Caco-2 (cell line): ENCODE data around the gene MT1A. TPM values are rescaled to one million over a fixed set of nuclear protein-coding genes. Genes with fewer than 3 reads are reported as not detected.

Experiments
- BruUV-seq: library from RNA; stranded (reverse); fragments of 400-500 nt; replicated peaks from 2 replicates; lab custom pipeline; 2021; lab: Mats Ljungman, UMichigan
- CTCF ChIA-PET: fragments of 300-600 bp; sonication (Branson Sonifier 250); formaldehyde crosslinking; loops from one replicate; lab custom pipeline; 2022; ENCODE audit warnings: antibody characterized with exemption; lab: Charles Lee
- POLR2A ChIA-PET: fragments of 300-600 bp; sonication (Branson Sonifier 250); formaldehyde crosslinking; loops from one replicate; lab custom pipeline; 2022; ENCODE audit warnings: antibody characterized with exemption; lab: Charles Lee
- DNase-seq, 2 experiments: peaks; one replicate each; pipeline versions ENCODE4 v3.0.0 to v3.0.0-alpha.2; 2020 to 2022
- H3K27me3 ChIP-seq: replicated peaks from 2 replicates; pipeline ENCODE4 v1.6.0; 2011; ENCODE audit warnings: low read length; ENCODE audit not compliant: control insufficient read depth, insufficient read depth
- H3K36me3 ChIP-seq: 2 replicates; pipeline ENCODE4 v1.5.1; 2011; ENCODE audit warnings: low read length; ENCODE audit not compliant: control insufficient read depth, insufficient read depth
- H3K4me1 ChIP-seq: fragments of 250-450 bp; sonication (Bioruptor Pico); 2 replicates; pipeline ENCODE4 v1.5.1; 2020; ENCODE audit warnings: mild to moderate bottlenecking
- H3K4me3 ChIP-seq: 2 replicates; pipeline ENCODE4 v1.5.1; 2011; ENCODE audit warnings: low read depth, mild to moderate bottlenecking, control low read depth, low read length
- H3K9me3 ChIP-seq: fragments of 250-450 bp; sonication (Bioruptor Pico); 2 replicates; pipeline ENCODE4 v1.5.1; 2020; ENCODE audit warnings: mild to moderate bottlenecking, moderate library complexity
- H3K27ac Mint-ChIP-seq: one replicate; pipeline ENCODE4 v1.8.0; 2022; ENCODE audit warnings: mixed read lengths; ENCODE audit not compliant: unreplicated experiment
- H3K27me3 Mint-ChIP-seq: one replicate; pipeline ENCODE4 v1.8.0; 2022; ENCODE audit warnings: mixed read lengths; ENCODE audit not compliant: insufficient read depth, unreplicated experiment
- H3K36me3 Mint-ChIP-seq: one replicate; pipeline ENCODE4 v1.8.0; 2022; ENCODE audit warnings: mild to moderate bottlenecking, mixed read lengths; ENCODE audit not compliant: insufficient read depth, unreplicated experiment
- H3K4me1 Mint-ChIP-seq: one replicate; pipeline ENCODE4 v1.8.0; 2022; ENCODE audit warnings: low read depth, mixed read lengths; ENCODE audit not compliant: unreplicated experiment
- H3K4me3 Mint-ChIP-seq: one replicate; pipeline ENCODE4 v1.8.0; 2022; ENCODE audit warnings: mild to moderate bottlenecking, moderate library complexity, mixed read lengths; ENCODE audit not compliant: unreplicated experiment
- H3K9me3 Mint-ChIP-seq: one replicate; pipeline ENCODE4 v1.8.0; 2022; ENCODE audit warnings: mixed read lengths; ENCODE audit not compliant: unreplicated experiment
- CTCF ChIP-seq, 2 experiments: fragments of 200-600 bp in 1 of 2; IDR thresholded peaks; 1 replicate in 1 of 2; 2 replicates in 1 of 2; pipeline versions ENCODE4 v1.5.1 to v1.8.0; 2011 to 2022; ENCODE audit warnings: antibody characterized with exemption in 1 of 2, control low read depth in 1 of 2, inconsistent platforms in 1 of 2, low read depth in 1 of 2, low read length in 1 of 2, mild to moderate bottlenecking in 1 of 2, moderate library complexity in 1 of 2; ENCODE audit not compliant: insufficient read depth in 1 of 2, severe bottlenecking in 1 of 2, unreplicated experiment in 1 of 2
- intact Hi-C: fragments of 100-400 bp; cut with micrococcal nuclease; formaldehyde crosslinking; loops from one replicate; pipeline ENCODE4 v1.10.0; 2022; ENCODE audit not compliant: unreplicated experiment
- total RNA-seq: library from RNA; stranded (reverse); gene quantifications from 2 replicates; pipeline ENCODE4 v1.2.3, GENCODE V29; 2022

Gene MT1A
- total RNA-seq, 1 experiment from 2014 or later, result 2.5 TPM

DNA sequence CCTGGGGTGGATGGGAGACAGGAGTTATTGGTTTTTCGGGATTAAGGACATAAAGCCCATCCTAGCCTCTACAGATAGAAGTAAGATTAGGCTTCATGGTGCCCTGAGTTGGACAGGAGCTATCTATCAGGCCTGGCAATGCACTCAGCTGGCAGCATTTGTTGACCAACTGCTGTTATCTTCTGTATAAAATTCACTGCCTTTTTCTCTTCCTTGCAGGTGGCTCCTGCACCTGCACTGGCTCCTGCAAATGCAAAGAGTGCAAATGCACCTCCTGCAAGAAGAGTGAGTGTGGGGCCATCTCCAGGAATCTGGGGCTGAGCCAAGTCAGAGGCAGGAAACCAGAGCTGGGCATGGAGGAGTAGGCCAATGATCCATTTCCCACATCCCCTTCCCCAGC, 579 bp downstream of the MT1A start:
- H3K27me3 Mint-ChIP-seq, result peaks cover 15% of the 10 kb centered on the region
- DNase-seq, result no peak
- H3K36me3 ChIP-seq, result no peaks in the 10 kb centered on the region
- H3K4me3 Mint-ChIP-seq, result peak overlapping the region; percentile 77
- peaks cover 7% of the 10 kb centered on the region for H3K27me3 ChIP-seq
- ChIA-PET CTCF (interaction anchor here (0.6 to 1.8 kb wide), 3 partner anchors 38 to 63 kb away, joined by 4 to 6 read pairs (median 4); no protein-coding TSS in a partner anchor), POLR2A (no interaction called here)
- BruUV-seq, result no TSS peak
- no peak overlapping the region for H3K4me3 ChIP-seq
- H3K4me1 ChIP-seq, result no peaks in the 10 kb centered on the region
- H3K36me3 Mint-ChIP-seq, result no peaks in the 10 kb centered on the region
- intact Hi-C loops, result no loop called here
- no peak overlapping the region for H3K27ac Mint-ChIP-seq
- no peaks in the 10 kb centered on the region for H3K9me3 ChIP-seq
- TF ChIP-seq CTCF (IDR thresholded peaks at IDR 0.05; ENCODE audit: insufficient read depth in 1 of 2, low read depth in 1 of 2, low read length in 1 of 2, severe bottlenecking in 1 of 2, unreplicated experiment in 1 of 2), result no peak
- H3K4me1 Mint-ChIP-seq, result peaks cover 5% of the 10 kb centered on the region
- no peaks in the 10 kb centered on the region for H3K9me3 Mint-ChIP-seq

GRCh38 chr16:56640076-56640475, 1.6 kb downstream of the MT1A start:
- intact Hi-C loops, result no loop called here
- H3K27me3 Mint-ChIP-seq, result peaks cover 13% of the 10 kb centered on the region
- no peak for DNase-seq
- Histone ChIP-seq H3K9me3 (no peaks in the 10 kb centered on the region), H3K36me3 (no peaks in the 10 kb centered on the region), H3K4me3 (no peak overlapping the region), H3K27me3 (peaks cover 7% of the 10 kb centered on the region), H3K4me1 (no peaks in the 10 kb centered on the region)
- no peaks in the 10 kb centered on the region for H3K9me3 Mint-ChIP-seq
- no peak overlapping the region for H3K4me3 Mint-ChIP-seq
- POLR2A ChIA-PET, result interaction anchor here (0.7 kb wide), 1 partner anchor 17 kb away, joined by 3 read pairs; no protein-coding TSS in a partner anchor
- CTCF ChIA-PET, result no interaction called here
- no peaks in the 10 kb centered on the region for H3K36me3 Mint-ChIP-seq
- TF ChIP-seq CTCF (IDR thresholded peaks at IDR 0.05; ENCODE audit: insufficient read depth in 1 of 2, low read depth in 1 of 2, low read length in 1 of 2, severe bottlenecking in 1 of 2, unreplicated experiment in 1 of 2), result no peak
- no TSS peak for BruUV-seq
- H3K27ac Mint-ChIP-seq, result no peak overlapping the region
- H3K4me1 Mint-ChIP-seq, result peaks cover 8% of the 10 kb centered on the region

- no TSS peak for BruUV-seq
Observed at GRCh38 chr16:56641166-56641565, 2.7 kb downstream of the MT1A start.

More at GRCh38 chr16:56641166-56641565, 2.7 kb downstream of the MT1A start:
- no peaks in the 10 kb centered on the region for H3K9me3 ChIP-seq
- no peak overlapping the region for H3K4me3 Mint-ChIP-seq
- peaks cover 14% of the 10 kb centered on the region for H3K27me3 Mint-ChIP-seq
- ChIA-PET CTCF (interaction anchor here (0.6 kb wide), 1 partner anchor 11 kb away, joined by 3 read pairs; no protein-coding TSS in a partner anchor), POLR2A (no interaction called here)
- H3K27ac Mint-ChIP-seq, result no peak overlapping the region
- H3K4me1 ChIP-seq, result no peaks in the 10 kb centered on the region
- intact Hi-C loops, result no loop called here
- H3K4me1 Mint-ChIP-seq, result peaks cover 8% of the 10 kb centered on the region
- H3K27me3 ChIP-seq, result peaks cover 7% of the 10 kb centered on the region
- H3K4me3 ChIP-seq, result no peak overlapping the region
- H3K9me3 Mint-ChIP-seq, result no peaks in the 10 kb centered on the region
- no peak for TF ChIP-seq CTCF (IDR thresholded peaks at IDR 0.05; ENCODE audit: insufficient read depth in 1 of 2, low read depth in 1 of 2, low read length in 1 of 2, severe bottlenecking in 1 of 2, unreplicated experiment in 1 of 2)
- DNase-seq, result no peak
- no peaks in the 10 kb centered on the region for H3K36me3 Mint-ChIP-seq
- H3K36me3 ChIP-seq, result no peaks in the 10 kb centered on the region
